Thyroid gland (tissue), 4 donors: ENCODE data around the gene CD6. TPM values are rescaled to one million over a fixed set of nuclear protein-coding genes. Genes with fewer than 3 reads are reported as not detected.

Experiments used
- DNase-seq, 2 donors: peaks; one replicate each; pipeline ENCODE4 v3.0.0-alpha.2; 2019
- H3K27ac ChIP-seq, 3 donors: fragments of 200-600 bp; sonication (generic); 1 replicate in 2 of 3; 2 replicates in 1 of 3; pipeline ENCODE4 v1.5.1; 2016 to 2019; ENCODE audit warnings: mild to moderate bottlenecking in 1 of 3, moderate library complexity in 1 of 3
- H3K27me3 ChIP-seq: fragments of 200-600 bp; sonication (generic); one replicate; pipeline ENCODE4 v1.5.1; 2019
- H3K36me3 ChIP-seq, 2 donors: fragments of 200-600 bp; sonication (generic); one replicate each; pipeline ENCODE4 v1.5.1; 2016 to 2019
- H3K4me1 ChIP-seq, 2 donors: fragments of 200-600 bp; sonication (generic); one replicate each; pipeline ENCODE4 v1.5.1; 2017 to 2019
- H3K4me3 ChIP-seq, 3 donors: fragments of 200-600 bp; sonication (generic); replicated peaks in 1 of 3; 1 replicate in 2 of 3; 2 replicates in 1 of 3; pipeline ENCODE4 v1.5.1; 2016; ENCODE audit warnings: mild to moderate bottlenecking in 1 of 3
- H3K9me3 ChIP-seq: fragments of 200-600 bp; sonication (generic); one replicate; pipeline ENCODE4 v1.5.1; 2017
- CTCF ChIP-seq, 6 experiments: fragments of 200-600 bp in 3 of 6; fragments of 450-650 bp in 3 of 6; sonication (generic) in 3 of 6; IDR thresholded peaks; one replicate each; pipeline ENCODE4 v1.5.1; 2016 to 2019; ENCODE audit warnings: antibody characterized with exemption in 6 of 6, mild to moderate bottlenecking in 2 of 6, inconsistent platforms in 1 of 6, moderate library complexity in 1 of 6
- POLR2A ChIP-seq, 2 donors: fragments of 450-650 bp; IDR thresholded peaks; one replicate each; pipeline ENCODE4 v1.6.1; 2017; ENCODE audit warnings: antibody characterized with exemption in 2 of 2, mild to moderate bottlenecking in 2 of 2, moderate library complexity in 1 of 2
- WGBS, 2 donors: methylation state at CpG; one replicate each; pipeline ENCODE4 v1.1.5; 2017; 5-methylcytosine and 5-hydroxymethylcytosine counted together
- intact Hi-C: fragments of 100-400 bp; cut with DNase I; formaldehyde crosslinking; loops from one replicate; pipeline ENCODE4 v1.15.1; 2023
- total RNA-seq, 4 donors: library from RNA; depleted of rRNA; stranded (reverse); fragments of >200 nt; gene quantifications; one replicate each; pipeline ENCODE4 v1.2.3, GENCODE V29; 2016

Gene CD6
- 1 to 10 TPM in 1 of 4 donors, under 1 TPM in 3; 0.40 to 2.7 (median 0.69) TPM for total RNA-seq

- H3K36me3 ChIP-seq: no peaks in the 10 kb centered on the region
- DNase-seq: no peak
- intact Hi-C loops: loop anchor here (2.0 kb wide), 1 partner anchor 215 kb away; no protein-coding TSS in a partner anchor
- WGBS, 2 donors: 91 to 93% methylated on average over 13 to 16 of the region's 16 CpGs
- TF ChIP-seq CTCF (IDR thresholded peaks at IDR 0.05) (no peak), POLR2A (IDR thresholded peaks at IDR 0.05) (no peak)
- H3K27me3 ChIP-seq: no peaks in the 10 kb centered on the region
- H3K27ac ChIP-seq: no peak within 1 kb of the TSS
- no peak within 1 kb of the TSS for H3K4me3 ChIP-seq
- H3K9me3 ChIP-seq: no peaks in the 10 kb centered on the region
- H3K4me1 ChIP-seq: no peaks in the 10 kb centered on the region
Observed at GRCh38 chr11:60971520-60971919, at the start of gene CD6. TSS of gene CD6 (plus strand) at chr11:60971680. CDS start at chr11:60971866, 186 bp downstream.

- H3K4me1 ChIP-seq: peaks cover 15 to 23% of the 10 kb centered on the region in 2 donors
- H3K27me3 ChIP-seq: peaks cover 5% of the 10 kb centered on the region
- H3K4me3 ChIP-seq: no peak overlapping the region
- H3K27ac ChIP-seq: no peak overlapping the region
- H3K9me3 ChIP-seq: no peaks in the 10 kb centered on the region
- intact Hi-C loops: no loop called here
- 91 to 94% methylated on average over 14 to 16 of the region's 23 CpGs for WGBS, 2 donors
- TF ChIP-seq CTCF (IDR thresholded peaks at IDR 0.05) (no peak), POLR2A (IDR thresholded peaks at IDR 0.05) (no peak)
- DNase-seq: no peak
- peaks cover 30 to 36% of the 10 kb centered on the region in 2 donors for H3K36me3 ChIP-seq
Observed at GRCh38 chr11:60921777-60922335, 49.6 kb upstream of the CD6 start.

- WGBS, 2 donors: 86 to 87% methylated on average over 4 to 6 of the region's 6 CpGs
- no peak for DNase-seq
- intact Hi-C loops: no loop called here
- Histone ChIP-seq H3K27me3 (peaks cover 5% of the 10 kb centered on the region), H3K4me3 (no peak overlapping the region), H3K36me3 (peaks cover 30 to 36% of the 10 kb centered on the region in 2 donors), H3K27ac (no peak overlapping the region), H3K9me3 (no peaks in the 10 kb centered on the region), H3K4me1 (peaks cover 10 to 24% of the 10 kb centered on the region in 2 donors)
- no peak for TF ChIP-seq CTCF (IDR thresholded peaks at IDR 0.05)
- no peak for TF ChIP-seq POLR2A (IDR thresholded peaks at IDR 0.05)
Observed at GRCh38 chr11:60922906-60923305, 48.6 kb upstream of the CD6 start.

- Histone ChIP-seq H3K9me3 (no peaks in the 10 kb centered on the region), H3K36me3 (peaks cover 30 to 36% of the 10 kb centered on the region in 2 donors), H3K27me3 (peaks cover 5% of the 10 kb centered on the region), H3K27ac (no peak overlapping the region), H3K4me3 (no peak overlapping the region), H3K4me1 (peaks cover 10 to 24% of the 10 kb centered on the region in 2 donors)
- intact Hi-C loops: no loop called here
- 85 to 92% methylated on average over 4 to 5 of the region's 5 CpGs for WGBS, 2 donors
- TF ChIP-seq CTCF (IDR thresholded peaks at IDR 0.05) (no peak), POLR2A (IDR thresholded peaks at IDR 0.05) (no peak)
- no peak for DNase-seq
Observed at GRCh38 chr11:60923326-60923725, 48.2 kb upstream of the CD6 start.

GRCh38 chr11:60923800-60924109 is 47.7 kb upstream of the CD6 start:
- H3K9me3 ChIP-seq: no peaks in the 10 kb centered on the region
- peaks cover 5% of the 10 kb centered on the region for H3K27me3 ChIP-seq
- H3K4me3 ChIP-seq: no peak overlapping the region
- DNase-seq: no peak
- WGBS, 2 donors: 67 to 70% methylated on average over 1 to 5 of the region's 6 CpGs
- intact Hi-C loops: no loop called here
- TF ChIP-seq CTCF (IDR thresholded peaks at IDR 0.05) (no peak), POLR2A (IDR thresholded peaks at IDR 0.05) (no peak)
- peaks cover 10 to 24% of the 10 kb centered on the region in 2 donors for H3K4me1 ChIP-seq
- H3K36me3 ChIP-seq: peaks cover 30 to 36% of the 10 kb centered on the region in 2 donors
- no peak overlapping the region for H3K27ac ChIP-seq
